HUDEP-2 (cell line): Measurements from ENCODE around the gene NMRK2.
"Not testable (repeated sequence)": the region's sequence is repeated elsewhere in the genome, so short reads cannot be mapped to it uniquely, and the experiment has no call there.

Experiments
- DNase-seq, 76 experiments: peaks; one replicate each; lab custom pipeline; 2025; ENCODE audit not compliant: unreplicated experiment in 76 of 76; lab: John Stamatoyannopoulos, UW

The NMRK2 gene

DNA sequence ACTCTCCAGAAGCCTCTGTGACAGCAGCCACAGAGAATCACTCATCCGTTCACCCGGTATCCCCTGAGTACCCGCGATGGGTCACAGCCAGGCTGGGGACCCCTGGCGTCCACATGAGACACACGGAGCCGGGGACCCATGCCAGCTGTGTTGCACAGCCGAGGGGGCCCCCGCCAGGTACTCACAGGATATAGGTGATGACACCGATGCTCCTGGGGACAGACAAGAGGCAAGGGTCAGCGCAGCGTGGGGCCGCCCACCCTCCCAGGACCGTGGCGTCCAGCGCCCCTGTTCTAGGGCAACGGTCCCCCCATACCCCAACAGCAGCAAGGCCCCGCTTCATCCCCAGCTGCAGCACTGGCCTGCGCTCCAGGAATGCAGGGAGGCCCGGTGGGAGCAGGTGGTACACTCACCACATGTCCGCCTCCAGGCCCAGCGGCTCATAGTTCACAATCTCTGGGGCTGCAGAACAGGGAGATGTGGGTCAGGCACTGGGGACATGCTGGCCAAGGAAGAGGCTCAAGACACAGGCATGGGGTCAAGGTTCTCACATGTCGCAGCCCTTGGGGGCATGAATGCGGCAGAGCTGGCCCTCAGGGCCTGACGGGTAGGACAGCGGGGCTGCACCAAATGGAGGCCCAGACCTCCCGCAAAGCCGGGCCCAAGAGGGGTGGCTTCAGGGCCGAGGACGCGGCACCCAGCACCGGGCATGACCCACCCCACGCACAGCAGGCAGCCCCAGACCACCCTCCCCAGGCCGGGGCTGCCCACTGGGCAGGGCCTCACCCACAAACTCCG is 30.8 kb downstream of the NMRK2 start:
- DNase-seq: no peak

DNA sequence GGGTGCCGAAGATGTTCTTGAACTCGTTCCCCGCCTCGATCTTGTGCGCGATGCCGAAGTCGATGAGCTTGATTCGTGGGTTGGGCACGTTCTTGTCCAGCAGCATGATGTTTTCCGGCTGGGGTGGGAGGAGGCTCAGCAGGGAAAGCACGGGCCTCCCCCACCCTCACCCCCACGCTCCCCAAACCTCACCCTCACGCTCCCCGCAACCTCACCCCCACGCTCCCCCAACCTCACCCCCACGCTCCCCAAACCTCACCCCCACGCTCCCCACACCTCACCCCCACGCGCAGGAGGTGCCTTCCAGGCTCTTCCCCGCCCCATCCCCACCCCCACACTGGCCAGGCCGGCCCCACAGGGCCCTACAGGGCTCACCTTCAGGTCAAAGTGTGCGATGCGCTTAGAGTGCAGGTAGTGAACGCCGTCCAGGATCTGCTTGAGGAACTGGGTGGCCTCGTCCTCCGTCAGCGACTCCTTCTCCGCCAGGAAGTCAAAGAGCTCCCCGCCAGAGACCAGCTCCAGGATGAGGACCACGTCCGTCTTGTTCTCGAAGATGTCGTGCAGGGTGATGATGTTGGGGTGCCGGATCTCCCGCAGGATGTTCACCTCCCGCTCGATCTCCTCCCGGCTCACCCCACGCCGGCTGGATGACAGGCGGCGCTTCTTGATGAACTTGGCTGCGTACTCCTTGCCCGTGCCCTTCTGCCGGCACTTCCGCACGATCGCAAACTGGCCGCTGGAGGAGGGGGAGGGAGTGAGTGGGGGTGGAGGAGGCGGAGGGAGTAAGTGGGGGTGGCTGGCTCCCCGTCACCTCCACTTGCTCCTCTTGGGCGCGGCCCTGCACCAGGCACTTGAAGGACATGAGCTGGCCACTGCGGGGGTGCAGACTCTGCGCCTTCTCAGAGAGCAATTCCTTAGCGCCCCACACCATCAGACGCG is 31.7 kb downstream of the NMRK2 start:
- DNase-seq: no peak

DNA sequence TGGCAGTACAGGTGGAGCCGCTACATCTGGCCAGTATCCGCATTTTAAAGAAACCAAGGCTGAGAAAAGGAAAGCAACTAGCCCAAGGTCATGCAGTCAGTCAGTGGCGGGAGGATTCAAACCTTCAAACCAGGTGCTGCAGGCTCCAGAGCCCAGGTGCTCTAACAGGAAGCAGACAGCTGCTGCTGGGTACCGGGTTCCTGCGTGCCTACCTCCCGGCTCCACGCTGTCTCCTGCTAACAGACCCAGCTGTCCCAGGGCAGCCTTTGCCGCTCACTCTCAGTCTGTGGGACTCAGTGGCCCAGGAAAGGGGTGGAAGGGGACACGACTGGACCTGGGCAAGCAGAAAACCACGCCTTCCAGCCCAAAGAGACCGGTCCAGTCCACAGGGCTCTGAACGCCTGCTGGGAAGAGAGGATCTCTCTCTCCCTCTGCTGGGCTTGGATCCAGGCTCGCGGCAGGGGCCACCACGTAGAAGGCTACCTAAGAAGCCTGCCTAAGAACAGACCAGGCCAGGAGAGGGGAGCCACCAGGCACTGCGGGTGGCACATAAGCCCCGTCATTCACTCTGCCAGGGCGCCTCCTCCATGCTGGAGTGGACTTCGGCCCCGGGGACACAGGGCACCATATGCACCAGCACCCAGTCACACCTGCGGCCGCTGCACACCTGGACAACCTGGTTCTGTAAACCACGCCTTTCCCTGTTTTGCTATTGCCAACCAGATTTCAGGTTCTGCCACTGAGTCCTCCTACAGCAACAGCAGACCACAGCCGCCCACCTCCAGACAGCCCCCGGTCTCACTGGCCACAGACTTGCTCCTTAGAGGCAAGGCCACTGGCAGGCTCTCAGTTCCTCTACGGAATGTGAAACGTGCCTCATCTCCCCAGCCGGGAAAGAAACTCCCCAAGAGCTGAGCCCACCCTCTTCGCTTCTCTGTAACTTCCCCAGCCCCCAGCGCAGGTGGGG is 33.5 kb downstream of the NMRK2 start:
- no peak for DNase-seq

DNA sequence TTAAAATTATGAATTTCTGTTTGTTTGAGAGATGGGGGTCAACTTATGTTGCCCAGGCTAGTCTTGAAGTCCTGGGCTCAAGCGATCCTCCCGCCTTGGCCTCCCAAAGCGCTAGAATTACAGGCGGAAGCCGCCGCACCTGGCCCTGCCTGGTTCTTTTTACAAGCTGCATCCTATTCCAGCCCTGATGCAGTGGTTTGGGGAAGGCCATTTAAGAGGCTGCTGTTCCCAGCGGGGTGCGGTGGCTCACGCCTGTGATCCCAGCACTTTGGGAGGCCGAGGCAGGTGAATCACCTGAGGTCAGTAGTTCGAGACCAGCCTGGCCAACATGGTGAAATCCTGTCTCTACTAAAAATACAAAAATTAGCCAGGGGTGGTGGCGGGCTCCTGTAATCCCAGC is 35.1 kb downstream of the NMRK2 start:
- not testable (repeated sequence) for DNase-seq

DNA sequence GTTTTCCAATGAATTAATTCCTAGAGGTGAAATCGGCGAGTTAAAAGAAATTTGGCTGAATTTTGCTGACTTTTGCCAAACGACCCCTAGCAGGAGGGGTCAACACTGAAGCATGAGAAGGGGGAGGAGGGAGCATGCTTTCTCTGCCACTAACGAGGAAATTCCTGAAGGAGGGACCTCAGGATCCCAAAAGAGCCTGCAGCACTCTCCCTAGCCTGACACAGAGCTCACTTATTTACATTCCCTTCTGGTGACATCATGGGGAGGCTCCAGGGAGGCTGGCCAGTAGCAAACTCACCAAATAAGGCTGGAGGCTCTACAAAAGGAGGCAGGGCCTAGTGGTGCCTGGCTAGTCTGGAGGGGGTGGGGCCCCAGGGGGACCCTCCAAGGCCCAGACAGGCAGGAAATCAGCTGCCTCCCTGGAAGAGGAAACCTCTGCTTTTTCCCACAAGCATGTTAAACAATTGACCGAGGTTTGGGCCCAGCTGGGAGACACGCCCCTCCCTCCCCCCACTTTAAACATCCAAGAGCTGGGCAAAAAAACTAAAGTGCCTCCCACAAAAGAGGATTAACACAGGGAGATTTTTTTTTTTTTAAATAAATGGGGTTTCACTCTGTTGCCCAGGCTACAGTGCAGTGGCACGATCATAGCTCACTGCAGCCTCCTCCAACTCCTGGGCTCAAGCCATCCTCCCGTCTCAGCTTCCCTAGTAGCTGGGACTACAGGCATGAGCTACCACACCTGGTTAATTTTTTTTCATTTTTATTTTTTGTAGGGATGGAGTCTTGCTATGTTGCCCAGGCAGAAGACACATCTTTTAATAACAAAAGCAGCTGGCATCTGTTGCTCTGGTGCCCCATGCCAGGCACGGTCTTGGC is 35.9 kb downstream of the NMRK2 start:
- peak in 9 of 76 experiments; percentile 16 to 51 (median 30) for DNase-seq

DNA sequence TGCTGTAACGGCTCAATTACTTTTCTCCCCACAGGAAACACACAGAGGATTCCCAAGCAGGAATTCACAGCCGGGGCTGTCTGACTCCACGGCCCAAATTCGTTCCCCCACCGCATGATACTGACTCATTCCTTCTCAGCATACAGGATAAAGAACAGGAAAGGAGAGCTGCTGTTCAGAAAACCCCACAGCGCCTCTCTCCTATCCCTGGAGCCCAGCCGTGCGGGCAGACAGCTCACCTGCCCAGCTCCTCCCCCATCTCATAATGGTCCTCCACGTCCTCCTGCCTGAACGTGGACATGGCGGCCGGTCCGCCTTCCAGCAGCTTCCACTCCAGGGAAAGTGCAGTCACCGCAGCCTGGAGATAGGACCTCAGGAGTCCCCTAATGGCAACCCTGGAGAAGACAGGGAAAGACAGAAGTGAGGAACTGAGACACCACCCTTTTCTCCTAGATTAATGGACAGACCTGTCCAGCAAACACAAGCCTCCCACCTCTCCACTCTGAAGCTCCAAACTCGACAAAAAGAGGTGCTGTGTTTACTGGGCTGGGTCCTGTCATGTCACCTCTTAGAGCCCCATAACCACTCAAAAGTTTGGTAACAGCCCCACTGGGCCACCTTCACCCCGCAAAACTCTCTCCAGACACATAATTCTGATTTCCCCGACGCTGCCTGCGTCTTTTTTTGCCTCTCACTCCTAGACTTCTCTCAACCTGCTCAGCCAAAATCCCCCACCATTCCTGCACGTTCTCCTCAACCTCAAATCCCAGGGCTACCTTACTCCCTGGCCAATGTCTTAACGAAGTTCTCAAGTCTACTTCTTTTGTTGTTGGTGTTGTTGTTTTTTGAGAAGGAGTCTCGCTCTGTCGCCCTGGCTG is 36.8 kb downstream of the NMRK2 start:
- DNase-seq: no peak

DNA sequence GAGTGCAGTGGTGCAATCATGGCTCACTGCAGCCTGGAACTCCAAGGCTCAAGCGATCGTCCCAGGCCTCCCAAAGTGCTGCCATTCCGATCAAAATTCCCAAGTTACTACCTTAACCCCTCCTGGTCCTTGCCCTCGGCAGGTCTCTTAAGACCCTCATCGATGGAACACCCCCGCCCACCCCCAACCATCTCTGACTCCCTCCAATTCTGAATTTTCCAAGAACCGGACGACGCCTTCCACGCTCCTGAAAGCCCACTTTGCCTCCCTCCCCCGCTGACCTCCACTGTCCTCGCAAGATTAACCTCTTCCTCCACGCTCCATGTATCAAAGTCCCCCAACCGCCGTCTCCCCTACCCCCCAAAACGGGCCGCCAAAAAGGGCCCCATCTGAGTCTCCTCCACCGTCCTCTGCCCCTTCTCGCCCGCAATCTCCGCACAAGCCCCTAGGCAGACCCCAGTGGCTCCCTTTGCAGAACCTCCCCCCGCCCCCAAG is 37.5 kb downstream of the NMRK2 start:
- DNase-seq: no peak

DNA sequence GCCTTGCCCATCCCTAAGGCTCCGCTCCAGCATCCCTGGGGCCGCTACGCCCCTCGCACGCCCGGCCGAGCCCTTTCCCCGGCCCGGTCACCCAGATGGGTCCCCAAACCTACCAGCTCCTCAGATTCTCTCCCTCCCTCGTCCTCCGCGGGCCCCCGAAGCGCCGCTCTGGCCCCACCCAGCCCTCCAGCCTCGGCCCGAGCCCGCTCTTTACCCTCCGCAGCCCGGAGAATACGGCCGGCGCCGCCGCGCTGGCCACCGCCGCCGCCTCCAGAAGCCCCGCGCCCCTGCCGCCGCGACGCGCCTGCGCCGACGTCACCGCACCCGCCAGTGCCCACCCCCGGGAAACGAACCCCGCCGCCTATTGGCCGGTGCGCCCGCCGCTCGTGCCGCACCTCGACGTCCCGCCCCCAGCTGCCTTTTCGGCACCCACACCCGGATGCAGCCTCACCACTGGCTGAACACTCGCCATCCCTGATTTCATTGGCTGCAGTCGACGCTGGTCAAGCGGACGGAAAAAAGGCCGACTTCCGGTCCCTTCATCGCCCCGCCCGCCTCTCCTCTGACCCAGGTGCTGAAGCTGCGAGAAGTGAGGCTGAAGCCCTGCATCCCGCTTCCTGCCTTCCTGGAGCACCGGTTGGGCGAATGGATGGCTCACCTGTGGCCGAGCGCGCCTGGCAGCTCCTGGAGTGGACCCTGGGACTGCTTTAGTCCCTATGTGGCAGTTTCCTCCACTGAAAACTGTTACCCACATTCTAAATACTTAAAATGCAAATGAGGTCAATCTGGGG is 38.1 kb downstream of the NMRK2 start, which contains the start of gene DAPK3:
DAPK3 (minus strand) TSS at position 292 of the 791 bp plus-strand sequence. CDS start 1,364 bp downstream, outside the sequence.
- DNase-seq: peak in 74 of 76 experiments; percentile 78 to 100 (median 98)

DNA sequence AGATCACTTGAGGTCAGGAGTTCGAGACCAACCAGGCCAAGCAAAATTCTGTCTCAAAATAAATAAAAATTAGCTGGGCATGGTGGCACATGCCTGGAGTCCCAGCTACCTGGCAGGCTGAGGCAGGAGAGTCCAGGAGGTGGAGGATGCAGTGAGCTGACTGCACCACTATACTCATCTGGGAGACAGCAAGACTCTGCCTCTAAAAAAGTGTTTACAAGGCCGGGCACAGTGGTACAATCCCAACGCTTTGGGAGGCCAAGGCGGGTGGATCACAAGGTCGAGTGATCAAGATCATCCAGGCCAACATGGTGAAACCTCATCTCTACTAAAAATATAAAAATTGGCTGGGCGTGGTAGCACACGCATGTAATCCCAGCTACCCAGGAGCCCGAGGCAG is 42.3 kb downstream of the NMRK2 start:
- no peak for DNase-seq

DNA sequence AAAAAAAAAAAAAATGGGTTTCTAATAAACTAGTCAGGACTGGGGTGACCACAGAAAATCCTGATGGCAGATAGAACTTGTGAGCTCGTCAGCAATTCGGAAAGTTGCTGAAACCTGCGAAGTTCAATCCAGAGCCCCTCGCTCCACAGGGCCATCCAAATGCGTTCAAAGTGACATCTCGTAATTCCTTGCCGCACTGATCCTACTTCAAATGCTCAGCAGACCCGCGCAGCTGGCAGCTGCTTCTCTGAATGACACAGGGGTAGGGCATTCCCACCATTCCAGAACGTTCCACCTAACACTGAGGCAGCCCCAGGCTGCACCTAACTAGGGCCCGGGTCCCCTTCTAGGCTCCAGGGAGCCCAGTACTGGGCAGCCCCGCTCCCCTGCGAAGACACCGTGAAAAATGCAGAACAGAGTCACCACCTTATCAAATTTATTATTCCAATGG is 42.8 kb downstream of the NMRK2 start:
- DNase-seq: no peak

DNA sequence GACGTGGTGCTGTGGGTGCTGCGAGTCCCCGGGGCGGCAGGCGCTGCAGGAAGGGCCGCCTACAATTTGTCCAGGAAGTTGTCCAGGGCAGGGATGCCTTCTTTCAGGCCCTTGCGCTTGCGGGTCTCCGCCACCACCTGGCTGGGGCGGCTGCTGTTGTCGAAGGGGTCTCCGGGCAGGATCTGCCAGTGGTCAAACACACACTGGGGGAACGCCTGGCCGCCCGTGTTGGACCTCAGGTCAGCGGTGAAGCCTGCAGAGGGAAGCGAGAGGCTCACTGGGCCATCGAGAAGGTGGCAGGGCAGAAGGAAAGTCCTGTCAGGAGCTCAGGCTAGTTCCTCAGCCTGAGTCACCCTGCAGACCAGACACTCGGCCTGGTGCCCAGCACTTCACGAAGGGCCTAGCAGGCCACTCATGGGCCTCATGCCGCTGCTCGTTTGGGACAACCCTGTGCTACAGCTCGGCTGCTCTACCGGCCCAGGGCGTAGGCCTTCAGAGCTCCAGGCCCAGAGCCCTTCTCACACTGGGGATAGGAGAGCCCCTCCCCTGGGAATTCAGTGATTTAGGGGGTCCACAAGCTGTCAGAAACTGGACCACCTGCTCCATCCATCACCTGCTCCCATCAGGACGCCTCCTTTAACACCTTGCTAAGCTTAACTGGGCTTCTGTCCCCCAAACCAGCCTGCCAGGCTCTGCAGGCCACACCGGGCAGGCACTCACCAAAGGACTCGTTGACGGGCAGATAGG is 43.8 kb downstream of the NMRK2 start:
- DNase-seq: peak in 1 of 76 experiments; percentile 25

DNA sequence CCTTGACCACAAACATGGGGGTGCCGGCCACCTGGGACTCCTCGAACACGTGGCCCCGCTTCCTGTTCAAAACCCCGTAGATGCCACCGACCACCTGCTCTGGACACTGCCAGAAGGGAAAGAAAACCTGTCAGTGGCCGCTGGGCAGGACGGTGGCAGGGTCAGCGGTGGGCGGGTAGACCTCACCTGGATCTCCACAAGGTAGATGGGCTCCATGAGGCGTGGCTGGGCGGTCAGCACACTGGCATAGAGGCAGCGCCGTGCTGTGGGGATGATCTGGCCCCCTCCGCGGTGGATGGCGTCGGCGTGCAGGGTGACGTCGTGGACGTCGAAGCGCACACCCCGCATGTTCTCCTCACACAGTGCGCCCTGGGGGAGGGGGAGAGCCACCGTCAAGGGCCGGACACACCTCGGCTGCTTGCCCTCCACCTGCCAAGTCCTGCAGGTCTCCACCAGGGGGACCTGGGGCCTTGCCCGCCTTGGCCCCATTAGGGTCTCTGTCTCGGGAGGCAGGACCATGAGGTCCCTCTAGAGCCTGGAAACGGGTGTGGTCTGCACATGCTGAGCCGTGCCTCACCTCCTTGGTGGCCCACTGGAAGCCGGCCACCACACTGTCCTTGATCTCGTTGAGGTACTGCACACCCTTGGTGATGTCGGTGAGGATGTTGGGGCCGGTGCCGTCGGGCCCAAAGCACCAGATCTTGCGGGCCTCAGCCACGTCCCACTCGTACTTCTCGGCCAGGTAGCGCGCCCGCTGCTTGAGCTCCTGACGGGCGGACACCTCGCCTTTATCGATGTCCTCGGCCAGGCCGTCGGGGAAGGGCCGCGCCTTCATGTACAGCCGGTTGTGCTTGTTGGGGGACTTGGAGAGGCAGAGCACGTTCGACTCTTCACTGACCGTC is 44.6 kb downstream of the NMRK2 start:
- DNase-seq: peak in 1 of 76 experiments; percentile 20

DNA sequence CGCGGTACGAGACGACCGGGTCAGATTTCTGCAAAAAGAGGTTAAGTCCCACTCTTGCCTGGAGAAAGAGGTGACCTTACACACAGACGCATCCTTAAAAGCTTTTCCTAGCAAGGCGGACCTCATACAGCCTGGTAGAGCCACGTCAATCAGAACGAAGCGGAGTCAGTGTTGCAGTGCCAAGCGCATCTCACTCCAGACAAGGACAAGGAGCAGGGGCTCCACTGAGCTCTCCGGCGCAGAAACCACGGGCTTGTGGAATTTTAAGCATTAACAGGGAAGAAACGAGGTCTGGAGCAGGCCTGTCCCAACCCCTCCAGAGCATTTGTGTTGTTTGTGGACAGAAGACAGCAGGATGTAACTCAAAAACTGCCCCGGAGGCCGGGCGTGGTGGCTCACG is 45.3 kb downstream of the NMRK2 start:
- DNase-seq: no peak

DNA sequence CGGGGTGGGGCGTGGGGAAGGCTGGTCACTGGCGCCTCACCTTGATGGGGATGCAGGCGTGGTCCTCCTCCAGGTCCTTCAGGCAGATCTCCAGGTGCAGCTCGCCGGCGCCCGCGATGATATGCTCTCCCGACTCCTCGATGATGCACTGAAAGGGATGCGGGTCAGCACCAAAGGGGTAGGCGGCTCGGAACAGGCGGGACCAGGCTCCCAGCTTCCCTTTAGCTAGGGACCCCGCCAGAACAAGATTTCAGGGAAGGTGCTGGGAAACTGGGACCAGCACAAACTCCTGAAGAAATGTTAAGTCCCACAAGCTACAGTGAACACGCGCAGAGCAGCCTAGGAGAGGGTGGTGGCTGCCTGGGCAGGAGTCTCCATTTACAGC is 46.4 kb downstream of the NMRK2 start:
- no peak for DNase-seq

DNA sequence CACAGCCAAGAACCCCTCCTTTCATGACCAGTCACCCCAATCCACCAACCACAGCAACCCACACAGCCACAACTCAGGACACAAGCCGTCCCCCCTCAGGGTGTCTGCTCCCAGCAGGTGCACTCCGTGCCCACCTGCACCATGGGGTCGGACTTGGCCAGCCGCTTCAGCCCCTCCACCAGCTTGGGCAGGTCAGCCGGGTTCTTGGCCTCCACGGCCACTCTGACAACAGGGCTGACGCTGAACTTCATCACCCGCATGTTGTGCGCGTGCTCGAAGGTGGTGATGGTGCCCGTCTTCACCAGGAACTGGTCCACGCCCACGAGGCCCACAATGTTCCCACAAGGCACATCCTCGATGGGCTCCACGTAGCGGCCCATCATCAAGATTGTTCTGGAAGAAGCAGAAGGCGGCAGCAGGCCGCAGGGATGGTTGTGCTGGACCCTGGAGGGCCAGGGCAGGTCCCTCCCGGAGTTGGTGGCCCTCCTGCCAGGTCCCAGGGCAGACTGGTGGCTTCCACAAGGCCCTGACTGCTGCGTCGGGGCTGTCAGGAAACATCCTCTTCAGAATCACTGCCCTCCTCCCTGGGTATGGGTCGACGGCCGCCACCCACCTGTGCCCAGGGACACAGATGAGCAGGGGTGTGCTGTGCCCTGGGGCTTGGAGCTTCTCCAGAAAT is 46.9 kb downstream of the NMRK2 start:
- DNase-seq: no peak
